Tibial nerve (tissue), 4 donors: Measurements from ENCODE around the gene GTPBP4.

Experiments
- CTCF ChIP-seq, 5 experiments: fragments of 200-600 bp in 3 of 5; fragments of 450-650 bp in 2 of 5; sonication (generic) in 3 of 5; IDR thresholded peaks; one replicate each; pipeline ENCODE4 v1.5.1; 2016 to 2019; ENCODE audit warnings: antibody characterized with exemption in 5 of 5, mild to moderate bottlenecking in 3 of 5, moderate library complexity in 2 of 5
- EP300 ChIP-seq, 2 donors: sonication (generic); formaldehyde crosslinking; IDR thresholded peaks; one replicate each; pipeline ENCODE4 v1.6.1; 2017; ENCODE audit warnings: antibody characterized with exemption in 2 of 2, mild to moderate bottlenecking in 1 of 2

- no peak for TF ChIP-seq CTCF (IDR thresholded peaks at IDR 0.05)
- no peak for TF ChIP-seq EP300 (IDR thresholded peaks at IDR 0.05)
Measured at GRCh38 chr10:987620-987869, 689 bp upstream of the GTPBP4 start.
